ENCODE results near the gene C12orf42.

Gene C12orf42

DNA sequence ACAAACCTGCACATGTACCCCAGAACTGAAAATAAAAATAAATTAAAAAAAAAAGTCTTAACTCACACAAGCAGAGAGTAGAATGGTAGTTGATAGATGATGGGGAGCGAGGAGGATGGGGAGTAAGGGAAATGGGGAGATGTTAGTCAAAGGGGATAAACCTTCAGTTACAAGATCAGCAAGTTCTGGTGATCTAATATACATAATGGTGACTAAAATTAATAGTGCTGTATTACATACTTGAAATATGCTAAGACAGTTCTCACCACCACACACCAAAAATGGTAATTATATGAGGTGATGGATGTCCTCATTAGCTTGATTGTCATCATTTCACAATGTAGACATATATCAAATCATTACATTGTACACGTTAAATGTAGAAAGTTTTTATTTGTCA lies 3.2 kb upstream of the C12orf42 start:
- H3K4me3 ChIP-seq (ENCODE audit: low read depth, low read length), result no peak overlapping the region
- TF ChIP-seq CTCF (IDR thresholded peaks at IDR 0.05; ENCODE audit: low read depth, low read length), result no peak

DNA sequence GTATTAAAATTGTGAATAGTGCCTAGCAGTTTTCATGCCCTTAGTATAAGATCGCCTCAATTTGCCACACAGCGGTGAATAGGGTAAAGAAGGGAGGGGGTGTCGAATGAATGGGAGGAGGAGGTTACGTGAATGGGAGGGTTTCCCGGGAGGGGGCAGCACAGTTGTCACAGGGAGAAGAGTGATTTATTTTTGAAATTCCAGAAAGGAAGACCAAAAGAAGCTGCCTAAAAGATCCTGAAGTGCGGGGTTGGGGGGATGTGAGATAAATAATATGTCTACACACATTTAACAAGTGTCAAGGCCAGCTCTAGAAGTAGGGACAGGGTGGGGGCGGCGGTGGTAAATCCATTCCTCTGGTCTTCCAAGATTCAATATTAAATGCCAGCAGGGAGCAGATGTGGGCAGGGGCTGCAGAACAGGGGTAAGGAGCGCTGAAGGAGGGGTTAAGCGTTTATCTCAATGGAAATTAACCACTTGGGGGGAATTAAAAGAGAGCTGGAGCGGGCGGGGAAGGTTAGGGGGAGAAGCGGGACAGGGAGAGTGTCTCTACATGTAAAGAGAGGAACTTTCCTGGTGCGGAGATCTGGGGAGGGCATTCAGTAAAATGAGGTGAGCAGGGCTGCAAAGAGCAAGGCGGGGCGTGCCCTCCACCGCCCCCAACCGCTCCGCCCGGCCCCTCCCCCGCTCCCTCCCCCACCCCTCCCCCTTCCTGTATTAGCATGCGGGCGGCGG lies 867 bp downstream of the C12orf42 start:
- H3K4me3 ChIP-seq (ENCODE audit: low read depth, low read length), result no peak overlapping the region
- no peak for TF ChIP-seq CTCF (IDR thresholded peaks at IDR 0.05; ENCODE audit: low read depth, low read length)

DNA sequence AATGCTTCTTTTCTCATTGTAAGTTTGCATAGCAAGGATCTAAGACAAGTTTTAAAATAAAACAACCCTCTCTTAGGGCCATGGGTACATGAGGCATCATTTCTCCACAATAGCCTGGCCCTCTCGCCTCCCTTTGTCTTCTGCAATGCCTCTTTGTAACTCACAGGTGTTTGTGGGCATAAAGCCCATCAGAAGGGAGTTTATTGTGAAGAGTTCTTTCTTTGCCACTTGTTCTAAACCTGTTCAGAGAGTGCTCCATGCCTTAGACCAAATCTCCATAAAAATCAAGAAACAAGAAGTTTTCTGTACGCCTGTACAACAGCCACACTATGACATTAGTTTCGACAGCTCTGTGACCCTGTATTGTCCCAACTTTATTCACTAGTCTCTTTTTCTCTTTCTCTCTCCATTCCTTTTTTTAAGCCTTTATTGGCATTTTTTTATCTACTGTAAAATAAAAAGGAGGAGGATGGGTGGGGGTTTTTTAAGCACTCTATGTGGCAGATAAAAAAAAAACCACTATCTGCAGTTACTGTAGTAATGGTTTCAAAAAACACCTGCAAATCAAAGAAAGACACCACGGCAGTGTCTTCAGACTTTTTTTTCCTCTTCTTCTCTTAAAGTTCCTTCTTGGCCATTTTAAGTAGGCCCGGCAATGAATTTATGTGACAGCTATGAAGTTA lies 1.6 kb downstream of the C12orf42 start:
- no peak for TF ChIP-seq CTCF (IDR thresholded peaks at IDR 0.05; ENCODE audit: low read depth, low read length)
- H3K4me3 ChIP-seq (ENCODE audit: low read depth, low read length), result no peak overlapping the region

DNA sequence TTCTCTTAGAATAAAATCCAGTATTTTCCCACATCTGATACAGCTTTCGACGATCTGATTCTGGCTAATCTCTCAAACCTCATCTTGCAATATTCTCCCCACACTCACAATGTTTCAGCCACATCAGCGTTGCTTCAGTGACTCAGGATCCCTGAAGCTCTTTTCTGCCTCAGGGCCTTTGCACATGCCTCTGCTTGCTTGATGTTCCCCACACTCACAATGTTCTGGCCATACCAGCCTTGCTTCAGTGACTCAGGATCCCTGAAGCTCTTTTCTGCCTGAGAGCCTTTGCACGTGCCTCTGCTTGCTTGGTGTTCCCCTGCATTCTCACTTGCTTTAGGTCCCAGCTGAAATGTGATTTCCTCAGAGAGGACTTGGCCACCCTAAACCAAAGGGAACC lies 2.6 kb downstream of the C12orf42 start:
- no peak overlapping the region for H3K4me3 ChIP-seq (ENCODE audit: low read depth, low read length)
- TF ChIP-seq CTCF (IDR thresholded peaks at IDR 0.05; ENCODE audit: low read depth, low read length), result no peak

DNA sequence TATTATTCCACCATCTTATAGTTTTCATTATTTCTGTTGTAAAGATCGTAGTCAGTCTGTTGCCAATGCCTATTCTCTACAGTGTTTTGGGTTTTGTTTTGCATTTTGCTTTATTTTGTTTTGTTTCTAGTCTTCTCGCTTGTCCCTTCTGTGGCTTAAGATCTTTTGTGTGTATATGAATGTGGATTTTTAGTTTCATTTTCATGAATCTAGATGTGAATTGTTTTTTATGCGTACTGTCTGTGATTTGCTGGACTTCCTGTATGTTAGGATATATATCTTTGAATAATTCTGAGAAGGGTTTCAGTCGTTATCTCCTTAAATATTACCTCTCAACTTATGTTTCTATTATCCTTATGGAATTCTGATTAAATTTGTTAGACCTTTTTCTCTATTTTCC lies 13.4 kb downstream of the C12orf42 start:
- no peak overlapping the region for H3K4me3 ChIP-seq (ENCODE audit: low read depth, low read length)
- TF ChIP-seq CTCF (IDR thresholded peaks at IDR 0.05; ENCODE audit: low read depth, low read length), result no peak

GRCh38 chr12:103475073-103475472 lies 20.7 kb downstream of the C12orf42 start:
- no peak overlapping the region for H3K4me3 ChIP-seq (ENCODE audit: low read depth, low read length)
- no peak for TF ChIP-seq CTCF (IDR thresholded peaks at IDR 0.05; ENCODE audit: low read depth, low read length)

GRCh38 chr12:103470664-103471063 lies 25.1 kb downstream of the C12orf42 start:
- H3K4me3 ChIP-seq (ENCODE audit: low read depth, low read length), result no peak overlapping the region
- no peak for TF ChIP-seq CTCF (IDR thresholded peaks at IDR 0.05; ENCODE audit: low read depth, low read length)
